ENCODE data around the gene PDLIM3.
A peak's percentile ranks its signal among the peaks of the same experiment; 100 is the strongest.

PDLIM3 gene

GRCh38 chr4:185534866-185535611 is at the start of gene PDLIM3:
PDLIM3 (minus strand) TSS chr4:185535507; CDS start chr4:185535434, 73 bp downstream.
- TF ChIP-seq JUND (IDR thresholded peaks at IDR 0.05; ENCODE audit: low read depth): no peak
- peak; percentile 51 to 62 for DNase-seq (ENCODE audit: low read depth in 1 of 2, low spot score in 1 of 2)
- in situ Hi-C loops (cut with HindIII; ENCODE audit: low pct_unique_long_range_greater_than_20kb, low sequenced_read_pairs): no loop called here

GRCh38 chr4:185583813-185584212 is 48.5 kb upstream of the PDLIM3 start:
- no peak for TF ChIP-seq JUND (IDR thresholded peaks at IDR 0.05; ENCODE audit: low read depth)
- DNase-seq (ENCODE audit: low read depth in 1 of 2, low spot score in 1 of 2): no peak
- in situ Hi-C loops (cut with HindIII; ENCODE audit: low pct_unique_long_range_greater_than_20kb, low sequenced_read_pairs): no loop called here

- TF ChIP-seq JUND (IDR thresholded peaks at IDR 0.05; ENCODE audit: low read depth): no peak
- in situ Hi-C loops (cut with HindIII; ENCODE audit: low pct_unique_long_range_greater_than_20kb, low sequenced_read_pairs): no loop called here
- DNase-seq (ENCODE audit: low read depth in 1 of 2, low spot score in 1 of 2): no peak
These were observed 47.5 kb upstream of the PDLIM3 start for GRCh38 chr4:185582651-185583400.

GRCh38 chr4:185580699-185581098 is 45.4 kb upstream of the PDLIM3 start:
- DNase-seq (ENCODE audit: low read depth in 1 of 2, low spot score in 1 of 2): no peak
- in situ Hi-C loops (cut with HindIII; ENCODE audit: low pct_unique_long_range_greater_than_20kb, low sequenced_read_pairs): no loop called here
- TF ChIP-seq JUND (IDR thresholded peaks at IDR 0.05; ENCODE audit: low read depth): no peak

GRCh38 chr4:185578284-185578683 is 43.0 kb upstream of the PDLIM3 start:
- no peak for TF ChIP-seq JUND (IDR thresholded peaks at IDR 0.05; ENCODE audit: low read depth)
- no peak for DNase-seq (ENCODE audit: low read depth in 1 of 2, low spot score in 1 of 2)
- in situ Hi-C loops (cut with HindIII; ENCODE audit: low pct_unique_long_range_greater_than_20kb, low sequenced_read_pairs): no loop called here

- DNase-seq (ENCODE audit: low read depth in 1 of 2, low spot score in 1 of 2): no peak
- TF ChIP-seq JUND (IDR thresholded peaks at IDR 0.05; ENCODE audit: low read depth): no peak
- in situ Hi-C loops (cut with HindIII; ENCODE audit: low pct_unique_long_range_greater_than_20kb, low sequenced_read_pairs): no loop called here
These were observed 41.9 kb upstream of the PDLIM3 start for GRCh38 chr4:185576962-185577950.

GRCh38 chr4:185576314-185576961 is 41.1 kb upstream of the PDLIM3 start:
- TF ChIP-seq JUND (IDR thresholded peaks at IDR 0.05; ENCODE audit: low read depth): no peak
- DNase-seq (ENCODE audit: low read depth in 1 of 2, low spot score in 1 of 2): no peak
- in situ Hi-C loops (cut with HindIII; ENCODE audit: low pct_unique_long_range_greater_than_20kb, low sequenced_read_pairs): no loop called here

- in situ Hi-C loops (cut with HindIII; ENCODE audit: low pct_unique_long_range_greater_than_20kb, low sequenced_read_pairs): no loop called here
- TF ChIP-seq JUND (IDR thresholded peaks at IDR 0.05; ENCODE audit: low read depth): no peak
- peak in 1 of 2 experiments; percentile 25 for DNase-seq (ENCODE audit: low read depth in 1 of 2, low spot score in 1 of 2)
These were observed 38.4 kb upstream of the PDLIM3 start for GRCh38 chr4:185573651-185574199.

GRCh38 chr4:185570727-185571126 is 35.4 kb upstream of the PDLIM3 start:
- in situ Hi-C loops (cut with HindIII; ENCODE audit: low pct_unique_long_range_greater_than_20kb, low sequenced_read_pairs): no loop called here
- DNase-seq (ENCODE audit: low read depth in 1 of 2, low spot score in 1 of 2): no peak
- TF ChIP-seq JUND (IDR thresholded peaks at IDR 0.05; ENCODE audit: low read depth): no peak

GRCh38 chr4:185567381-185568376 is 32.4 kb upstream of the PDLIM3 start:
- in situ Hi-C loops (cut with HindIII; ENCODE audit: low pct_unique_long_range_greater_than_20kb, low sequenced_read_pairs): no loop called here
- DNase-seq (ENCODE audit: low read depth in 1 of 2, low spot score in 1 of 2): peak in 1 of 2 experiments; percentile 64
- TF ChIP-seq JUND (IDR thresholded peaks at IDR 0.05; ENCODE audit: low read depth): no peak

GRCh38 chr4:185566972-185567371 is 31.7 kb upstream of the PDLIM3 start:
- TF ChIP-seq JUND (IDR thresholded peaks at IDR 0.05; ENCODE audit: low read depth): no peak
- in situ Hi-C loops (cut with HindIII; ENCODE audit: low pct_unique_long_range_greater_than_20kb, low sequenced_read_pairs): no loop called here
- DNase-seq (ENCODE audit: low read depth in 1 of 2, low spot score in 1 of 2): peak in 1 of 2 experiments; percentile 16

Measured in T47D (cell line).